Keratinocyte (primary cell): Measurements from ENCODE around the gene MIDN. TPM values are rescaled to one million over a fixed set of nuclear protein-coding genes. Genes with fewer than 3 reads are reported as not detected.

ENCODE experiments used
- DNase-seq: peaks from one replicate; pipeline ENCODE4 v3.0.0-alpha.2; 2011; ENCODE audit warnings: low read depth, missing footprints, low spot score
- FAIRE-seq: peaks from 2 replicates; lab custom pipeline; 2011; peaks lifted over from hg19 to GRCh38; lab: Jason Lieb, UNC
- H2AFZ ChIP-seq: 2 replicates; pipeline ENCODE4 v1.6.0; 2012; ENCODE audit warnings: low read length, control low read depth, inconsistent platforms; ENCODE audit not compliant: control insufficient read depth
- H3K27ac ChIP-seq: 2 replicates; pipeline ENCODE4 v1.5.1; 2011; ENCODE audit warnings: low read length; ENCODE audit not compliant: control insufficient read depth, insufficient read depth
- H3K27me3 ChIP-seq: 3 replicates; pipeline ENCODE4 v1.6.0; 2011; ENCODE audit warnings: low read length; ENCODE audit not compliant: control insufficient read depth, insufficient read depth; ENCODE audit errors: extremely low read depth
- H3K36me3 ChIP-seq, 2 experiments: 2 replicates in 1 of 2; 3 replicates in 1 of 2; pipeline ENCODE4 v1.5.1; 2011; ENCODE audit warnings: low read length in 2 of 2, mild to moderate bottlenecking in 1 of 2; ENCODE audit not compliant: control insufficient read depth in 2 of 2, insufficient read depth in 2 of 2; ENCODE audit errors: extremely low read depth in 1 of 2
- H3K4me1 ChIP-seq: 3 replicates; pipeline ENCODE4 v1.5.1; 2011; ENCODE audit warnings: low read length; ENCODE audit not compliant: control insufficient read depth, insufficient read depth; ENCODE audit errors: extremely low read depth
- H3K4me2 ChIP-seq: 3 replicates; pipeline ENCODE4 v1.6.0; 2011; ENCODE audit warnings: low read depth, low read length; ENCODE audit not compliant: control insufficient read depth, insufficient read depth; ENCODE audit errors: extremely low read depth
- H3K4me3 ChIP-seq, 3 experiments: fragments of 200-600 bp in 1 of 3; sonication (generic) in 1 of 3; 2 replicates in 2 of 3; 3 replicates in 1 of 3; pipeline ENCODE4 v1.5.1; 2011 to 2016; ENCODE audit warnings: low read length in 3 of 3, mild to moderate bottlenecking in 3 of 3, control low read depth in 2 of 3, inconsistent platforms in 1 of 3, low read depth in 1 of 3, mixed read lengths in 1 of 3, mixed run types in 1 of 3, moderate library complexity in 1 of 3; ENCODE audit not compliant: control insufficient read depth in 2 of 3, insufficient read depth in 2 of 3; ENCODE audit errors: extremely low read depth in 1 of 3
- H3K79me2 ChIP-seq: 2 replicates; pipeline ENCODE4 v1.6.0; 2012; ENCODE audit warnings: low read length; ENCODE audit not compliant: control insufficient read depth, insufficient read depth
- H3K9ac ChIP-seq: 3 replicates; pipeline ENCODE4 v1.6.0; 2011; ENCODE audit warnings: low read length; ENCODE audit not compliant: control insufficient read depth, insufficient read depth; ENCODE audit errors: extremely low read depth
- H3K9me1 ChIP-seq: 3 replicates; pipeline ENCODE4 v1.6.0; 2011; ENCODE audit warnings: low read length; ENCODE audit not compliant: control insufficient read depth, insufficient read depth; ENCODE audit errors: extremely low read depth
- H3K9me3 ChIP-seq: 2 replicates; pipeline ENCODE4 v1.5.1; 2012; ENCODE audit warnings: low read depth, low read length; ENCODE audit not compliant: control insufficient read depth
- H4K20me1 ChIP-seq: 3 replicates; pipeline ENCODE4 v1.6.0; 2011; ENCODE audit warnings: low read length; ENCODE audit not compliant: control insufficient read depth, insufficient read depth; ENCODE audit errors: extremely low read depth
- EZH2 ChIP-seq: IDR thresholded peaks from one replicate; pipeline ENCODE4 v1.6.1; 2012; ENCODE audit warnings: inconsistent platforms, mild to moderate bottlenecking, low read length, moderate library complexity
- dilution Hi-C: fragments of 300-500 bp; cut with MboI; formaldehyde crosslinking; loops from one replicate; pipeline ENCODE4 v1.7.0; 2020; ENCODE audit warnings: low sequenced_read_pairs; ENCODE audit not compliant: extremely low pct_ligation_motif_present
- polyA plus RNA-seq, 5 experiments: library from polyadenylated mRNA; depleted of rRNA in 3 of 5; stranded (reverse) in 3 of 5; stranded (forward) in 1 of 5; unstranded in 1 of 5; fragments of >200 nt; gene quantifications; 1 replicate in 1 of 5; 2 replicates in 3 of 5; 3 replicates in 1 of 5; pipeline versions ENCODE4 v1.2.1 to v1.2.3, GENCODE V29; 2011 to 2012; ENCODE audit warnings: missing spikeins in 2 of 5, low read depth in 1 of 5, low replicate concordance in 1 of 5
- TF ChIP-seq, protein P1 (sequence below), 3 experiments: IDR thresholded peaks in 1 of 3; conservative IDR thresholded peaks in 1 of 3; optimal IDR thresholded peaks in 1 of 3; 2 replicates in 2 of 3; 3 replicates in 1 of 3; pipeline versions ENCODE3 to v1.5.1; 2011; ENCODE audit warnings: low read length in 3 of 3, mild to moderate bottlenecking in 3 of 3, moderate library complexity in 2 of 3, control low read depth in 1 of 3, inconsistent platforms in 1 of 3; ENCODE audit not compliant: insufficient read depth in 2 of 3; ENCODE audit errors: extremely low read depth in 1 of 3

The MIDN gene
- polyA plus RNA-seq, 1 donor (not counting 4 experiments of a cell fraction or from before 2014, with no cell fraction given): 4.7 TPM

DNA sequence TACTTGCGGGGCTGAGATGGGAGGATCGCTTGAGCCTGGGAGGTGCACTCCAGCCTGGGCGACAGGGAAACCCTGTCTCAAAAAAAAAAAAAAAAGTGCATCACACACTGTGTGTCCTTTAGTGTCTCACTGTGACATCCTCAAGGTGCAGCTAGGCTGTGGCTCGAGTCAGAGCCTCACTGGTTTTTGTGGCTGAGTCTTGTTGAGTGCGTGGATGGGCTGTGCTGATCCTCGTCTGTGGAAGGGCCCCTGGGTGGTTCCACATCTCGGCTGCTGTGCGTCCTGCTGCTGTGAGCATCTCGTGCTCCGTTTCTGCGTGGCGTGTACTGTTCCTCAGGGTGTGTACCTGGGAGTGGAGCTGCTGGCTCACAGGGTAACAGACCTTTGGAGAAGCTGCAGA is 31.6 kb upstream of the MIDN start:
- H3K79me2 ChIP-seq: peaks cover 71% of the 10 kb centered on the region
- no peak overlapping the region for H3K4me3 ChIP-seq
- FAIRE-seq: no peak
- peaks cover 5% of the 10 kb centered on the region for H4K20me1 ChIP-seq
- no peak for TF ChIP-seq EZH2
- TF ChIP-seq, protein P1, sequence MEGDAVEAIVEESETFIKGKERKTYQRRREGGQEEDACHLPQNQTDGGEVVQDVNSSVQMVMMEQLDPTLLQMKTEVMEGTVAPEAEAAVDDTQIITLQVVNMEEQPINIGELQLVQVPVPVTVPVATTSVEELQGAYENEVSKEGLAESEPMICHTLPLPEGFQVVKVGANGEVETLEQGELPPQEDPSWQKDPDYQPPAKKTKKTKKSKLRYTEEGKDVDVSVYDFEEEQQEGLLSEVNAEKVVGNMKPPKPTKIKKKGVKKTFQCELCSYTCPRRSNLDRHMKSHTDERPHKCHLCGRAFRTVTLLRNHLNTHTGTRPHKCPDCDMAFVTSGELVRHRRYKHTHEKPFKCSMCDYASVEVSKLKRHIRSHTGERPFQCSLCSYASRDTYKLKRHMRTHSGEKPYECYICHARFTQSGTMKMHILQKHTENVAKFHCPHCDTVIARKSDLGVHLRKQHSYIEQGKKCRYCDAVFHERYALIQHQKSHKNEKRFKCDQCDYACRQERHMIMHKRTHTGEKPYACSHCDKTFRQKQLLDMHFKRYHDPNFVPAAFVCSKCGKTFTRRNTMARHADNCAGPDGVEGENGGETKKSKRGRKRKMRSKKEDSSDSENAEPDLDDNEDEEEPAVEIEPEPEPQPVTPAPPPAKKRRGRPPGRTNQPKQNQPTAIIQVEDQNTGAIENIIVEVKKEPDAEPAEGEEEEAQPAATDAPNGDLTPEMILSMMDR (optimal IDR thresholded peaks at IDR 0.05 in 1 of 3, IDR thresholded peaks at IDR 0.05 in 1 of 3, conservative IDR thresholded peaks at IDR 0.05 in 1 of 3; ENCODE audit: extremely low read depth in 1 of 3, insufficient read depth in 2 of 3, low read length in 3 of 3): no peak
- DNase-seq: no peak
- dilution Hi-C loops: no loop called here
- peaks cover 14 to 18% of the 10 kb centered on the region in 2 experiments for H3K36me3 ChIP-seq
- peak overlapping the region; percentile 36 for H3K27ac ChIP-seq
- H3K9ac ChIP-seq: no peak overlapping the region
- no peak overlapping the region for H3K4me2 ChIP-seq
- H3K9me1 ChIP-seq: no peaks in the 10 kb centered on the region
- H3K27me3 ChIP-seq: no peaks in the 10 kb centered on the region
- H3K9me3 ChIP-seq: no peaks in the 10 kb centered on the region
- H3K4me1 ChIP-seq: peaks cover 38% of the 10 kb centered on the region
- H2AFZ ChIP-seq: no peak overlapping the region

DNA sequence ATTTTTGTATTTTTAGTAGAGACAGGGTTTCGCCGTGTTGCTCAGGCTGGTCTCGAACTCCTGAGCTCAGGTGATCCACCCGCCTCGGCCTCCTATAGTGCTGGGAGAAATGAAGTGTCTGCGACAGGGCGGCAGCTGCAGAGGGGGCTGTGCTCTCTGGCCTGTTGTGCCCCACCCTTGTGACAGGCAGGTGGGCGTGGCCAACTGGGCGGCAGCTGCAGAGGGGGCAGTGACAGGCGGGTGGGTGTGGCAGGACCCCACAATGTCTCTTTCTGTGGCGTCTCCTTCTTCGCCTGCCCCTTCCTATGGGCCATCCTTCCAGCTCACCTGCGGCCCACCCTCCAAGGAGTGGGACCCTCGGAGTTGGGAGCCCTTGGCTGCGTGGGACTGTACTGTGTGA is 31.0 kb upstream of the MIDN start:
- TF ChIP-seq EZH2: no peak
- TF ChIP-seq, protein P1 (optimal IDR thresholded peaks at IDR 0.05 in 1 of 3, IDR thresholded peaks at IDR 0.05 in 1 of 3, conservative IDR thresholded peaks at IDR 0.05 in 1 of 3; ENCODE audit: extremely low read depth in 1 of 3, insufficient read depth in 2 of 3, low read length in 3 of 3): no peak
- Histone ChIP-seq H3K9me1 (no peaks in the 10 kb centered on the region), H3K4me1 (peaks cover 35% of the 10 kb centered on the region), H3K9me3 (no peaks in the 10 kb centered on the region), H3K9ac (no peak overlapping the region), H3K4me2 (no peak overlapping the region), H3K27me3 (no peaks in the 10 kb centered on the region), H2AFZ (no peak overlapping the region), H3K36me3 (peaks cover 17 to 22% of the 10 kb centered on the region in 2 experiments), H4K20me1 (peaks cover 5% of the 10 kb centered on the region), H3K27ac (no peak overlapping the region), H3K79me2 (peaks cover 64% of the 10 kb centered on the region), H3K4me3 (no peak overlapping the region)
- DNase-seq: no peak
- dilution Hi-C loops: no loop called here
- FAIRE-seq: no peak
